Neutrophil (primary cell): ENCODE data around the gene DAPK1.

Experiments used
- H3K27ac ChIP-seq: fragments of 200-600 bp; sonication (generic); 2 replicates; pipeline ENCODE4 v1.5.1; 2016; ENCODE audit warnings: mild to moderate bottlenecking, moderate library complexity
- H3K27me3 ChIP-seq: fragments of 200-600 bp; sonication (generic); 2 replicates; pipeline ENCODE4 v1.6.0; 2016; ENCODE audit warnings: mild to moderate bottlenecking
- H3K36me3 ChIP-seq: fragments of 200-600 bp; sonication (generic); 2 replicates; pipeline ENCODE4 v1.5.1; 2017
- H3K4me1 ChIP-seq, 2 experiments: fragments of 200-600 bp in 1 of 2; sonication (generic) in 1 of 2; 1 replicate in 1 of 2; 2 replicates in 1 of 2; pipeline versions ENCODE4 v1.5.1 to v1.6.1; 2013 to 2016; ENCODE audit warnings: low read depth in 1 of 2, low read length in 1 of 2, mild to moderate bottlenecking in 1 of 2, moderate library complexity in 1 of 2; ENCODE audit not compliant: control insufficient read depth in 1 of 2, insufficient read depth in 1 of 2
- H3K4me3 ChIP-seq, 2 experiments: fragments of 200-600 bp in 1 of 2; sonication (generic) in 1 of 2; 1 replicate in 1 of 2; 2 replicates in 1 of 2; pipeline ENCODE4 v1.5.1; 2013 to 2016; ENCODE audit warnings: low read depth in 1 of 2, low read length in 1 of 2, mild to moderate bottlenecking in 1 of 2, moderate library complexity in 1 of 2
- H3K9me3 ChIP-seq: fragments of 200-600 bp; sonication (generic); 2 replicates; pipeline ENCODE4 v1.5.1; 2016
- TF ChIP-seq, protein P1 (sequence below): fragments of 200-600 bp; sonication (generic); IDR thresholded peaks from 2 replicates; pipeline ENCODE4 v1.5.1; 2016; ENCODE audit warnings: antibody characterized with exemption

Gene DAPK1

DNA sequence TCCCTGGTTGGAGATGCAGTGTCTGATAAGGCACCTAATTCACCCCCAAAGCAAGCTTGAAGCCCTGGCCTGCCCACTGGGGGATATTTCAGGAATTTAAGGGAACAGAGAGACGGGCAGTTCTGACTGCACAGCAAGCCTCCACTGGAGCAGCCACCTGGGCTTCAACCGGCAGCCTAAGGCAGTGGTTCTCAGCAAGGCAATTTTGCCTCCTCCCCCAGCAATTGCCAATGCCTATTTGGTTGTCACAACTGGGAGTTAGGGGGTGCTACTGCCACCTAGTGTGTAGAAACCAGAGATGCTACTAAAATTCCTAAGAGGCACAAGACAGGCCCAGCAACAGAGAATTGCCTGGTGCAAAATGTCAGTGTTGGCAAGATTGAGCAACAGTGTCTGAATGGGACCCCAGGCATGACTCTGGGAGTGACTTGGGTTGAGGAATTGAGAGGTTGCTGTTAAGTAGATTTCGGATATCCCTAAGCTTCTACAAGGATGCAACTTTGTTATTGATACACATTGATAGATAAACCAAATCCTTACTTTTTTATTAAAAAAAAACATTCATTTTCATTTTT, 169.6 kb downstream of the DAPK1 start:
- Histone ChIP-seq H3K36me3 (no peaks in the 10 kb centered on the region), H3K4me3 (no peak overlapping the region), H3K4me1 (no peaks in the 10 kb centered on the region), H3K27me3 (no peaks in the 10 kb centered on the region), H3K9me3 (no peaks in the 10 kb centered on the region), H3K27ac (no peak overlapping the region)
- TF ChIP-seq, protein P1, sequence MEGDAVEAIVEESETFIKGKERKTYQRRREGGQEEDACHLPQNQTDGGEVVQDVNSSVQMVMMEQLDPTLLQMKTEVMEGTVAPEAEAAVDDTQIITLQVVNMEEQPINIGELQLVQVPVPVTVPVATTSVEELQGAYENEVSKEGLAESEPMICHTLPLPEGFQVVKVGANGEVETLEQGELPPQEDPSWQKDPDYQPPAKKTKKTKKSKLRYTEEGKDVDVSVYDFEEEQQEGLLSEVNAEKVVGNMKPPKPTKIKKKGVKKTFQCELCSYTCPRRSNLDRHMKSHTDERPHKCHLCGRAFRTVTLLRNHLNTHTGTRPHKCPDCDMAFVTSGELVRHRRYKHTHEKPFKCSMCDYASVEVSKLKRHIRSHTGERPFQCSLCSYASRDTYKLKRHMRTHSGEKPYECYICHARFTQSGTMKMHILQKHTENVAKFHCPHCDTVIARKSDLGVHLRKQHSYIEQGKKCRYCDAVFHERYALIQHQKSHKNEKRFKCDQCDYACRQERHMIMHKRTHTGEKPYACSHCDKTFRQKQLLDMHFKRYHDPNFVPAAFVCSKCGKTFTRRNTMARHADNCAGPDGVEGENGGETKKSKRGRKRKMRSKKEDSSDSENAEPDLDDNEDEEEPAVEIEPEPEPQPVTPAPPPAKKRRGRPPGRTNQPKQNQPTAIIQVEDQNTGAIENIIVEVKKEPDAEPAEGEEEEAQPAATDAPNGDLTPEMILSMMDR: no peak

DNA sequence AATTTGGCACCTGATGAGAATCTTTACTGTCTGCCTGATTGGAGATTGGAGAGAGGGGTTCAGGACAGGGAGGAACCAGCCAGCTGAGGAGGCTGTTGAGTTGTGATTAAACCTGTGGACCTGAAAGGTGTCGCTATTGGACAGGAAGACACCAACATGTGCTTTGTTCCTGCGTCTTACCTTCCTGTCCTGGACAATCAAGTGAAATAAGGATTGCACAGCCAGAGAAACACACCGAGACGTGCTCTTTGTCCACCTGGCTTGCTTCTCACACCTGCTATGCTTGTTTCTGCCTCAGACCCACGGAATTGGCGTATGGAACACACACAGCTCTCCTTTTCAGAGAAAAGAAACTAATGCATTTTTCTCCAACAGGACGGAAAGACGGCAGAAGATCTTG, 170.6 kb downstream of the DAPK1 start:
- TF ChIP-seq, protein P1: no peak
- Histone ChIP-seq H3K36me3 (no peaks in the 10 kb centered on the region), H3K27me3 (no peaks in the 10 kb centered on the region), H3K9me3 (no peaks in the 10 kb centered on the region), H3K4me1 (no peaks in the 10 kb centered on the region), H3K4me3 (no peak overlapping the region), H3K27ac (no peak overlapping the region)

DNA sequence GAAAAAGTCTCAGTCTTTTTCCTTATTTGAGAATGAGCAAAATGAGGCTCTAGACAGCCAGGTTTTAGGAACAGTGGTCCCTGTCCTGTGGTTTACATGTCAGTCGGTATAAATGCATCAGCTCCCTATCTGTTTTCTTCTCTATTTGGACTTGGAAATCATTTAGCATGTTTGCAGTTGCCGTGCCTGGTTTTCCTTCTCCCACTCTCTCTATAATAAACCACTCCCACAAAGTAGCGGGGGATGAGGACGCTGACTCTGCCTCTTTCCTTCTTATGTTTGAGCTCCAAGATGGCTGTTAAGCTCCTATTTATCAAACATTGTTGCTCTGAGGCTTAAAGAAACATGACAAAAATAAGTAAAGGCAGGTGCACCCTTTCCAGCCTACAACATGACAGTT, 171.1 kb downstream of the DAPK1 start:
- H3K4me1 ChIP-seq: no peaks in the 10 kb centered on the region
- no peak overlapping the region for H3K27ac ChIP-seq
- H3K9me3 ChIP-seq: no peaks in the 10 kb centered on the region
- H3K4me3 ChIP-seq: no peak overlapping the region
- no peaks in the 10 kb centered on the region for H3K36me3 ChIP-seq
- TF ChIP-seq, protein P1: no peak
- no peaks in the 10 kb centered on the region for H3K27me3 ChIP-seq

DNA sequence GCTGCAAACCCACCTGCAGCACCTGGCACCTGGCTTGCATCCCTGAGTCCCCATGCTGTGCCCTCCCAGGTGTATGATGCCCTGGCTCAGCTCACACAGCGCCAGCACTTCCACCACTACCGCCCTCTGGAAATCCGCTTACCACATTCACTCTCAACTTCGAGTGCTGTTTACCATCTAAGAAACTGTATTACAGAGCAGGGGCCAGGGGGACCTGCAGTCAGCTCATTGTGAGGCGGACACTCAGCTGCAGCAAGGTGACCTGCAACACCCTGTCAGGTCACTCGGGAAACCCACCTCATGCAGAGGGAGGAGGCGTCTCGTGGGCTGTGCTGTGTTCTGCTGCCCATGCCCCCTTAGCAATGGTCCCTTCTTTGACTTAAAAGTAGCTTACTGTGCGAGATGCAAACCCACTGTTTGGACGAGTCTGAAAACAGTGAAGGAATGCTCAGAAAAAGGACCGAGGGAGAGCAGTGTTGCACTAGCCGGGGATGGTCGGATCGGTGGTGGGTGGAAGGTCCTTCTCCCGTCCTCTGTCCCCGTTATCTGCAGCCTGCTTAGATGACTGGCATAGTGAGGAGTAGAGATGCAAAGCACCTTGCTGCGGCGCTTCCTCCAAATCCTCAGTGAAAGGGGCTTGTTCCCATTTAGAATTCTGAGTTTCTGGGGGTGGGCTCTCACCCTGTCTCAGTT, 173.1 kb downstream of the DAPK1 start:
- Histone ChIP-seq H3K4me3 (no peak overlapping the region), H3K36me3 (no peaks in the 10 kb centered on the region), H3K27ac (no peak overlapping the region), H3K9me3 (no peaks in the 10 kb centered on the region), H3K27me3 (no peaks in the 10 kb centered on the region), H3K4me1 (no peaks in the 10 kb centered on the region)
- TF ChIP-seq, protein P1: no peak

DNA sequence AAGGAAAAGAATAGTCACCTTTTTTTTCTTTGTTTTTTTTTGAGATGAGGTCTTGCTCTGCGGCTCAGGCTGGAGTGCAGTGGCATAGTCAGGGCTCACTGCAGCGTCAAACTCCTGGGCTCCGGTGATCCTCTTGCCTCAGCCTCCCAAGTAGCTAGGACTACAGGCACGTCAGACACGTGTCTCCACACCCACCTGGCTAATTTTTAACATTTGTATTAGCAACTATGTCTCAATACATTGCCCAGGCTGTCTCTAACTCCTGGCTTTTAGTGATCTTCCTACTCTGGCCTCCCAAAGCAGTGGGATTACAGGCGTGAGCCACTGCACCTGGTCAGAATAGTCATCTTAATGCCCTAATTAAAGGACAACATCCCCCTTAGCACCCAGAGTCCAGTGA, 173.8 kb downstream of the DAPK1 start:
- no peaks in the 10 kb centered on the region for H3K36me3 ChIP-seq
- H3K4me1 ChIP-seq: no peaks in the 10 kb centered on the region

More for the DNA sequence above, 173.8 kb downstream of the DAPK1 start:
- TF ChIP-seq, protein P1: no peak
- H3K9me3 ChIP-seq: no peaks in the 10 kb centered on the region
- no peak overlapping the region for H3K27ac ChIP-seq
- no peak overlapping the region for H3K4me3 ChIP-seq
- H3K27me3 ChIP-seq: no peaks in the 10 kb centered on the region
